SU-DHL-6 (cell line): Measurements from ENCODE around the gene RGS7.

Experiments
- H2AFZ ChIP-seq: fragments of 200-600 bp; sonication (generic); 2 replicates; pipeline ENCODE4 v1.6.1; 2014; ENCODE audit warnings: low read depth, mild to moderate bottlenecking, moderate library complexity, mixed read lengths, antibody characterized with exemption, low read length; ENCODE audit not compliant: severe bottlenecking
- H3F3A ChIP-seq: fragments of 200-600 bp; shearing (Covaris generic); 2 replicates; pipeline ENCODE4 v1.6.0; 2016; ENCODE audit warnings: antibody characterized with exemption, mild to moderate bottlenecking; ENCODE audit not compliant: insufficient read depth
- H3K27ac ChIP-seq: fragments of 200-600 bp; sonication (generic); 2 replicates; pipeline ENCODE4 v1.5.1; 2016; ENCODE audit warnings: low read depth, mild to moderate bottlenecking, low read length, moderate library complexity, mixed read lengths
- H3K27me3 ChIP-seq: fragments of 200-600 bp; sonication (generic), shearing (Covaris generic); 2 replicates; pipeline ENCODE4 v1.6.0; 2014; ENCODE audit warnings: mild to moderate bottlenecking, low read length
- H3K36me3 ChIP-seq: fragments of 200-600 bp; sonication (generic); 2 replicates; pipeline ENCODE4 v1.6.1; 2014; ENCODE audit warnings: mild to moderate bottlenecking, low read length, mixed read lengths
- H3K4me2 ChIP-seq: fragments of 300-600, 200-600 bp; shearing (Covaris generic), sonication (generic); 2 replicates; pipeline ENCODE4 v1.6.0; 2014; ENCODE audit warnings: low read length, low read depth, mild to moderate bottlenecking; ENCODE audit not compliant: poor library complexity, severe bottlenecking
- H3K4me3 ChIP-seq: fragments of 200-600 bp; sonication (generic); 2 replicates; pipeline ENCODE4 v1.5.1; 2014; ENCODE audit warnings: antibody characterized with exemption, low read length, mild to moderate bottlenecking, mixed read lengths; ENCODE audit not compliant: insufficient read depth, poor library complexity, severe bottlenecking
- H3K79me2 ChIP-seq: fragments of 200-600 bp; sonication (generic); 2 replicates; pipeline ENCODE4 v1.6.1; 2014; ENCODE audit warnings: mild to moderate bottlenecking, low read length, moderate library complexity; ENCODE audit not compliant: insufficient read depth
- H3K9ac ChIP-seq: fragments of 200-600 bp; sonication (generic); 2 replicates; pipeline ENCODE4 v1.7.0; 2014; ENCODE audit warnings: mild to moderate bottlenecking, low read length
- H3K9me2 ChIP-seq: fragments of 200-600 bp; sonication (generic); replicated peaks from 2 replicates; pipeline ENCODE4 v1.6.1; 2014; ENCODE audit warnings: low read length; ENCODE audit not compliant: insufficient read depth
- H3K9me3 ChIP-seq: fragments of 200-600 bp; sonication (generic); 2 replicates; pipeline ENCODE4 v1.6.1; 2014; ENCODE audit warnings: low read length, mixed read lengths; ENCODE audit not compliant: insufficient read depth
- H4K20me1 ChIP-seq: fragments of 200-600 bp; sonication (generic); 2 replicates; pipeline ENCODE4 v1.6.1; 2014; ENCODE audit warnings: low read depth, mild to moderate bottlenecking, antibody characterized with exemption, low read length, moderate library complexity, mixed read lengths
- CTCF ChIP-seq: fragments of 200-600 bp; sonication (generic); IDR thresholded peaks from one replicate; pipeline ENCODE4 v1.5.1; 2017; ENCODE audit warnings: antibody characterized with exemption, mild to moderate bottlenecking, low read length, moderate library complexity; ENCODE audit not compliant: insufficient read depth, poor library complexity, severe bottlenecking
- EZH2phosphoT487 ChIP-seq: fragments of 200-600 bp; sonication (generic), shearing (Covaris generic); conservative IDR thresholded peaks from 2 replicates; pipeline ENCODE4 v1.6.1; 2018; ENCODE audit warnings: mild to moderate bottlenecking, antibody characterized with exemption, low read length, moderate library complexity, mixed read lengths

Gene RGS7

GRCh38 chr1:241275981-241276380 is 81.0 kb downstream of the RGS7 start:
- peaks cover 2% of the 10 kb centered on the region; the same call in 1 of the 2 replicates for H3K9me3 ChIP-seq
- H3K27ac ChIP-seq: no peak overlapping the region
- no peak overlapping the region for H3K9ac ChIP-seq
- no peaks in the 10 kb centered on the region for H3K79me2 ChIP-seq
- no peaks in the 10 kb centered on the region for H3F3A ChIP-seq
- TF ChIP-seq EZH2phosphoT487: no peak
- TF ChIP-seq CTCF: no peak
- no peaks in the 10 kb centered on the region for H3K27me3 ChIP-seq
- no peaks in the 10 kb centered on the region for H3K36me3 ChIP-seq
- no peak overlapping the region for H2AFZ ChIP-seq
- no peaks in the 10 kb centered on the region for H3K9me2 ChIP-seq
- no peak overlapping the region for H3K4me3 ChIP-seq
- H3K4me2 ChIP-seq: no peak overlapping the region
- no peaks in the 10 kb centered on the region for H4K20me1 ChIP-seq

- H3K36me3 ChIP-seq: no peaks in the 10 kb centered on the region
- H3K9ac ChIP-seq: no peak overlapping the region
- no peaks in the 10 kb centered on the region for H3K9me2 ChIP-seq
- H3K4me2 ChIP-seq: no peak overlapping the region
- peaks cover 2% of the 10 kb centered on the region; the same call in 1 of the 2 replicates for H3K9me3 ChIP-seq
- H2AFZ ChIP-seq: no peak overlapping the region
- H4K20me1 ChIP-seq: no peaks in the 10 kb centered on the region
- TF ChIP-seq EZH2phosphoT487 (no peak), CTCF (no peak)
- H3K4me3 ChIP-seq: no peak overlapping the region
- H3K79me2 ChIP-seq: no peaks in the 10 kb centered on the region
- no peaks in the 10 kb centered on the region for H3F3A ChIP-seq
- H3K27me3 ChIP-seq: no peaks in the 10 kb centered on the region
- H3K27ac ChIP-seq: no peak overlapping the region
Measured at GRCh38 chr1:241275226-241275625, 81.8 kb downstream of the RGS7 start.

GRCh38 chr1:241274693-241275092 is 82.3 kb downstream of the RGS7 start:
- Histone ChIP-seq H2AFZ (no peak overlapping the region), H4K20me1 (no peaks in the 10 kb centered on the region), H3K4me3 (no peak overlapping the region), H3K79me2 (no peaks in the 10 kb centered on the region), H3K9me2 (no peaks in the 10 kb centered on the region), H3K9ac (no peak overlapping the region), H3K27me3 (no peaks in the 10 kb centered on the region), H3K36me3 (no peaks in the 10 kb centered on the region), H3K27ac (no peak overlapping the region), H3K4me2 (no peak overlapping the region), H3F3A (no peaks in the 10 kb centered on the region), H3K9me3 (peaks cover 2% of the 10 kb centered on the region; the same call in 1 of the 2 replicates)
- no peak for TF ChIP-seq EZH2phosphoT487
- TF ChIP-seq CTCF: no peak

GRCh38 chr1:241272828-241273227 is 84.2 kb downstream of the RGS7 start:
- TF ChIP-seq CTCF (no peak), EZH2phosphoT487 (no peak)
- H3K9me3 ChIP-seq: peaks cover 2% of the 10 kb centered on the region; the same call in 1 of the 2 replicates
- no peak overlapping the region for H3K27ac ChIP-seq
- no peaks in the 10 kb centered on the region for H3K9me2 ChIP-seq
- H2AFZ ChIP-seq: no peak overlapping the region
- no peaks in the 10 kb centered on the region for H3F3A ChIP-seq
- no peak overlapping the region for H3K4me2 ChIP-seq
- H3K4me3 ChIP-seq: no peak overlapping the region
- no peak overlapping the region for H3K9ac ChIP-seq
- H3K79me2 ChIP-seq: no peaks in the 10 kb centered on the region
- H3K36me3 ChIP-seq: no peaks in the 10 kb centered on the region
- H3K27me3 ChIP-seq: no peaks in the 10 kb centered on the region
- no peaks in the 10 kb centered on the region for H4K20me1 ChIP-seq
